HepG2 (cell line): ENCODE data around the gene ATP9A.

Source experiments
- BHLHE40 ChIP-seq: IDR thresholded peaks from 2 replicates; pipeline ENCODE4 v1.6.1; 2011; ENCODE audit warnings: low read length, improper control_type of control experiment
- CTCF ChIP-seq: sonication (generic); formaldehyde crosslinking; IDR thresholded peaks from 2 replicates; pipeline ENCODE4 v1.5.0; 2020; ENCODE audit warnings: mild to moderate bottlenecking, missing genetic modification reagents, moderate library complexity
- FOXA3 ChIP-seq: IDR thresholded peaks from 2 replicates; pipeline ENCODE4 v1.6.1; 2016; ENCODE audit warnings: missing genetic modification reagents, missing compliant biosample characterization
- NCOA2 ChIP-seq: sonication (generic); formaldehyde crosslinking; IDR thresholded peaks from 2 replicates; pipeline ENCODE4 v1.8.0; 2022; ENCODE audit warnings: inconsistent platforms
- NFYB ChIP-seq: sonication (generic); formaldehyde crosslinking; IDR thresholded peaks from 2 replicates; pipeline ENCODE4 v1.4.0; 2020; ENCODE audit warnings: missing genetic modification reagents
- POLR2A ChIP-seq, 2 experiments: IDR thresholded peaks; 2 replicates each; pipeline ENCODE4 v1.6.1; 2011; ENCODE audit warnings: low read depth in 2 of 2, low read length in 2 of 2, mild to moderate bottlenecking in 1 of 2, moderate library complexity in 1 of 2; ENCODE audit not compliant: insufficient read depth in 1 of 2
- POLR2G ChIP-seq: fragments of 200-400 bp; formaldehyde crosslinking; IDR thresholded peaks from 2 replicates; pipeline ENCODE4 v1.6.1; 2018; ENCODE audit warnings: mild to moderate bottlenecking, low read depth, low read length, moderate library complexity
- ZNF510 ChIP-seq: sonication (generic); formaldehyde crosslinking; IDR thresholded peaks from 2 replicates; pipeline ENCODE4 v1.4.0; 2020; ENCODE audit warnings: low read depth, mild to moderate bottlenecking, missing genetic modification reagents
- ZNF646 ChIP-seq: sonication (generic); formaldehyde crosslinking; IDR thresholded peaks from 2 replicates; pipeline ENCODE4 v1.9.0; 2021; ENCODE audit warnings: mild to moderate bottlenecking, missing genetic modification reagents

DNA sequence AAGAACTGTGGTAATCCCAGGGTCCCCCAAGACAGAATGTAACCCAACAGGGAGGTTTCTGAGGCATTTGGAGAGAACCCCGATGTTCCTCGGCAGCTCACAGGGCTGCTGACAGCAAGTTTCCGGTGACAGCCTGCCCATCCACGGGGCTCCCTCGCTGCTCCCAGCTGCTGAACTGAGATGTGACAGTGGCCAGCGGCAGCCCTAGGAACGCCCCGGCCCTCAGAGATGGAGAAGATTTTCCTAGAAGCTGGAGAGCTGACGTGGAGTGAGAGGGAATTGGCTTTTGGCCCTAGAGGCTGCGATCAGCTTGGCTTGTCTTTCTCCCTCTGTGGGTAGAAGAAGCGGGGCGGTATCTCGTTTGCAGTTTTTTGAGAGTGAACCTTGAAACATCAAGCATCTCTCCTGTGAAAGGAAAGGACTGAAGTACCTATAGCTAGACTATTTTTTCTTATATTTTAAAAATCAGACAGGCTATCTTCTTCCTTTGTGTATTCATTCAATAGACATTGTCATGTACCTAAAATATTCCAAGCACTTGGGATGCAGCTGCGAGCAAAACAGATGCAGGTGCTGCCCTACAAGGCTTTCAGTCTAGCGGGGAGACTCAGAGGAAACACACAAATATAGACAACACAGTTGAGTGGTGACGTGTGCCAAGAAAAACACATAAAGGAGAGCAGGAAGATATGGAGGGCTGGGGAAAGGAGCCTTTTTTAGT lies 197.3 kb downstream of the ATP9A start:
- TF ChIP-seq CTCF (CRISPR knock-in tag) = no peak
- TF ChIP-seq ZNF646 (CRISPR knock-in tag) = no peak
- TF ChIP-seq FOXA3 = no peak
- no peak for TF ChIP-seq NCOA2 (CRISPR knock-in tag)
- no peak for TF ChIP-seq POLR2A (IDR thresholded peaks at IDR 0.05; ENCODE audit: insufficient read depth in 1 of 2, low read depth in 2 of 2, low read length in 2 of 2)
- no peak for TF ChIP-seq ZNF510 (CRISPR knock-in tag)
- no peak for TF ChIP-seq NFYB (CRISPR knock-in tag)
- no peak for TF ChIP-seq POLR2G
- TF ChIP-seq BHLHE40 = no peak
